ENCODE results near the gene ISX. TPM values are rescaled to one million over a fixed set of nuclear protein-coding genes. Genes with fewer than 3 reads are reported as not detected.

The ISX gene
- total RNA-seq (2022) (4.7 and 5.6 TPM in 2 replicates), Bru-seq, nascent RNA (percentile 71 among the genes with signal in this experiment), BruChase-seq, experiment 1, labeled RNA remaining after a 2-hour chase (percentile 62 among the genes with signal in this experiment), BruChase-seq, experiment 2, labeled RNA remaining after a 6-hour chase (percentile 45 among the genes with signal in this experiment)
- long read RNA-seq, transcript ISX-201 (4 exons, 3,384 nt) = major isoform, 10 of 12 reads
- long read RNA-seq, partial matches to known transcripts = 0 of 12 reads
- long read RNA-seq, other reads (novel, unspliced or antisense) = 0 of 12 reads

- Histone ChIP-seq H3K9me3 (no peaks in the 10 kb centered on the region), H3K36me3 (ENCODE audit: control insufficient read depth, insufficient read depth, low read length) (peaks cover 2% of the 10 kb centered on the region), H3K4me1 (peaks cover 33% of the 10 kb centered on the region), H3K27me3 (replicated peaks; ENCODE audit: control insufficient read depth, insufficient read depth, low read length) (no peaks in the 10 kb centered on the region), H3K4me3 (ENCODE audit: low read depth, low read length) (peak within 1 kb of the TSS; percentile 28)
- intact Hi-C loops (cut with micrococcal nuclease; ENCODE audit: unreplicated experiment) = loop anchor here (1.0 kb wide), 1 partner anchor 75 kb away; no protein-coding TSS in a partner anchor
- POLR2A ChIA-PET = no interaction called here
- H3K27ac Mint-ChIP-seq (ENCODE audit: unreplicated experiment) = peak within 1 kb of the TSS; percentile 100
- CTCF ChIA-PET = interaction anchor here (0.7 to 1.5 kb wide), 3 partner anchors 22 to 166 kb away, joined by 5 to 11 read pairs (median 6); no protein-coding TSS in a partner anchor
- peak; percentile 93 to 96 for DNase-seq
- peaks cover 10% of the 10 kb centered on the region for H3K36me3 Mint-ChIP-seq (ENCODE audit: insufficient read depth, unreplicated experiment)
- peak within 1 kb of the TSS; percentile 78 for H3K4me3 Mint-ChIP-seq (ENCODE audit: unreplicated experiment)
- no peak for TF ChIP-seq CTCF (IDR thresholded peaks at IDR 0.05; ENCODE audit: insufficient read depth in 1 of 2, low read depth in 1 of 2, low read length in 1 of 2, severe bottlenecking in 1 of 2, unreplicated experiment in 1 of 2)
- H3K9me3 Mint-ChIP-seq (ENCODE audit: unreplicated experiment) = no peaks in the 10 kb centered on the region
- no TSS peak for BruUV-seq (replicated peaks)
- peaks cover 44% of the 10 kb centered on the region for H3K4me1 Mint-ChIP-seq (ENCODE audit: low read depth, unreplicated experiment)
- no peaks in the 10 kb centered on the region for H3K27me3 Mint-ChIP-seq (ENCODE audit: insufficient read depth, unreplicated experiment)
Observed at GRCh38 chr22:35065796-35066218, at the start of gene ISX. Gene ISX, plus strand, starts transcription at chr22:35066158. Its CDS starts 930 bp downstream, at chr22:35067088.

GRCh38 chr22:35016909-35017308 is 49.0 kb upstream of the ISX start:
- no peak for TF ChIP-seq CTCF (IDR thresholded peaks at IDR 0.05; ENCODE audit: insufficient read depth in 1 of 2, low read depth in 1 of 2, low read length in 1 of 2, severe bottlenecking in 1 of 2, unreplicated experiment in 1 of 2)
- intact Hi-C loops (cut with micrococcal nuclease; ENCODE audit: unreplicated experiment) = no loop called here
- no peaks in the 10 kb centered on the region for H3K4me1 ChIP-seq
- DNase-seq = no peak
- Mint-ChIP-seq H3K27ac (ENCODE audit: unreplicated experiment) (no peak overlapping the region), H3K27me3 (ENCODE audit: insufficient read depth, unreplicated experiment) (peaks cover 8% of the 10 kb centered on the region), H3K4me1 (ENCODE audit: low read depth, unreplicated experiment) (no peaks in the 10 kb centered on the region), H3K4me3 (ENCODE audit: unreplicated experiment) (no peak overlapping the region), H3K9me3 (ENCODE audit: unreplicated experiment) (no peaks in the 10 kb centered on the region), H3K36me3 (ENCODE audit: insufficient read depth, unreplicated experiment) (no peaks in the 10 kb centered on the region)
- no TSS peak for BruUV-seq (replicated peaks)
- H3K27me3 ChIP-seq (replicated peaks; ENCODE audit: control insufficient read depth, insufficient read depth, low read length) = no peaks in the 10 kb centered on the region
- H3K9me3 ChIP-seq = no peaks in the 10 kb centered on the region
- ChIA-PET POLR2A (no interaction called here), CTCF (interaction anchor here (0.6 kb wide), 1 partner anchor 134 kb away, joined by 5 read pairs; no protein-coding TSS in a partner anchor)
- H3K36me3 ChIP-seq (ENCODE audit: control insufficient read depth, insufficient read depth, low read length) = no peaks in the 10 kb centered on the region
- no peak overlapping the region for H3K4me3 ChIP-seq (ENCODE audit: low read depth, low read length)

GRCh38 chr22:35018995-35019394 is 47.0 kb upstream of the ISX start:
- POLR2A ChIA-PET = no interaction called here
- CTCF ChIA-PET = no interaction called here
- Histone ChIP-seq H3K9me3 (no peaks in the 10 kb centered on the region), H3K4me1 (no peaks in the 10 kb centered on the region), H3K27me3 (replicated peaks; ENCODE audit: control insufficient read depth, insufficient read depth, low read length) (no peaks in the 10 kb centered on the region), H3K36me3 (ENCODE audit: control insufficient read depth, insufficient read depth, low read length) (no peaks in the 10 kb centered on the region), H3K4me3 (ENCODE audit: low read depth, low read length) (no peak overlapping the region)
- intact Hi-C loops (cut with micrococcal nuclease; ENCODE audit: unreplicated experiment) = no loop called here
- H3K9me3 Mint-ChIP-seq (ENCODE audit: unreplicated experiment) = no peaks in the 10 kb centered on the region
- H3K27me3 Mint-ChIP-seq (ENCODE audit: insufficient read depth, unreplicated experiment) = peaks cover 6% of the 10 kb centered on the region
- no peaks in the 10 kb centered on the region for H3K36me3 Mint-ChIP-seq (ENCODE audit: insufficient read depth, unreplicated experiment)
- H3K4me1 Mint-ChIP-seq (ENCODE audit: low read depth, unreplicated experiment) = no peaks in the 10 kb centered on the region
- H3K4me3 Mint-ChIP-seq (ENCODE audit: unreplicated experiment) = no peak overlapping the region
- BruUV-seq (replicated peaks) = no TSS peak
- no peak for TF ChIP-seq CTCF (IDR thresholded peaks at IDR 0.05; ENCODE audit: insufficient read depth in 1 of 2, low read depth in 1 of 2, low read length in 1 of 2, severe bottlenecking in 1 of 2, unreplicated experiment in 1 of 2)
- no peak overlapping the region for H3K27ac Mint-ChIP-seq (ENCODE audit: unreplicated experiment)
- no peak for DNase-seq

Measured in Caco-2 (cell line).